Stimulated activated naive CD4-positive, alpha-beta T cell treated with Interleukin-2 at 50 U/mL for 16 hours (primary cell): ENCODE data around the gene GRK5.

ENCODE experiments used
- DNase-seq: peaks from one replicate; lab custom pipeline; 2025; lab: John Stamatoyannopoulos, UW

The GRK5 gene

GRCh38 chr10:119405520-119405807 lies 198.1 kb downstream of the GRK5 start:
- DNase-seq: no peak

- DNase-seq: no peak
Measured at GRCh38 chr10:119406137-119406536, 198.8 kb downstream of the GRK5 start.

GRCh38 chr10:119406601-119407253 lies 199.4 kb downstream of the GRK5 start:
- no peak for DNase-seq

DNA sequence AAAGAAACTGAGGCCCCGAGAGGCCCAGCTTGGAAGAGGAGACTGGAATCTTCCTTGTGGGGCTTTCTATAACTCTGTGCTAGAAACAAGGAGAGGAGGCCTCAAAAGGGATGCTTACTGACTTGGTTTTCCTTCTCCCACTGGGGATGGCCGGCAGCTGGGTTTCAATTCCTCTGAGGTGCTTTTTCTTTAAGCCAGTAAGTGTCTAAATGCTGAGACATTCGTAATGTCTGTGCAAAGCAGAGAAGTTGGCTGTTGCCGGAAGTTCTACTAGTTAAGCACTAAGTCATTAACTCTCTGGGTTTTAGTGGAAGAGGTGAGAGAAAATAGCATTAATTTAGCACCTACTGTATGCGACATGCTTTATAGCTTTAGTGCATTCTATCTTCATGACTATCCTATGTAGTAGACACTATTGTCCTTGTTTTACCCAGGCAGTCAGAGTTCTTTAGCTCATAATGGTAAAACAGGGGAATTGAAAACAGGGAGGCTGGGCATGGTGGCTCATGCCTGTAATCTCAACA lies 199.9 kb downstream of the GRK5 start:
- DNase-seq: no peak

DNA sequence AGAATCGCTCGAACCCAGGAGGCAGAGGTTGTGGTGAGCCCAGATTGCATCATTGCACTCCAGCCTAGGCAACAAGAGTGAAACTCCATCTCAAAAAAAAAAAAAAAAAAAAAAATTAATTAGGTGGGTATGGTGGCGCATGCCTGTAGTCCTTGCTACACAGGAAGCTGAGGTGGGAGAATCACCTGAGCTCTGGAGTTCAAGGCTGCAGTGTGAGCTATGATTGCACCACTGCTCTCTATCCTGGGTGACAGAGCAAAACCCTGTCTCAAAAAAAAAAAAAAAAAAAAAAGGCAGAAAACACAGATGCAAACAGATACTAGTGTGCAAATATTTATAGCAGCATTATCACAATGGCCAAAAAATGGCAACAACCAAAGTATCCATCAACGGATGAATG lies 200.7 kb downstream of the GRK5 start:
- no peak for DNase-seq

GRCh38 chr10:119408969-119409371 lies 201.6 kb downstream of the GRK5 start:
- no peak for DNase-seq

- DNase-seq: no peak
Measured at GRCh38 chr10:119409385-119409784, 202.0 kb downstream of the GRK5 start.

GRCh38 chr10:119409906-119410305 lies 202.5 kb downstream of the GRK5 start:
- DNase-seq: no peak

DNA sequence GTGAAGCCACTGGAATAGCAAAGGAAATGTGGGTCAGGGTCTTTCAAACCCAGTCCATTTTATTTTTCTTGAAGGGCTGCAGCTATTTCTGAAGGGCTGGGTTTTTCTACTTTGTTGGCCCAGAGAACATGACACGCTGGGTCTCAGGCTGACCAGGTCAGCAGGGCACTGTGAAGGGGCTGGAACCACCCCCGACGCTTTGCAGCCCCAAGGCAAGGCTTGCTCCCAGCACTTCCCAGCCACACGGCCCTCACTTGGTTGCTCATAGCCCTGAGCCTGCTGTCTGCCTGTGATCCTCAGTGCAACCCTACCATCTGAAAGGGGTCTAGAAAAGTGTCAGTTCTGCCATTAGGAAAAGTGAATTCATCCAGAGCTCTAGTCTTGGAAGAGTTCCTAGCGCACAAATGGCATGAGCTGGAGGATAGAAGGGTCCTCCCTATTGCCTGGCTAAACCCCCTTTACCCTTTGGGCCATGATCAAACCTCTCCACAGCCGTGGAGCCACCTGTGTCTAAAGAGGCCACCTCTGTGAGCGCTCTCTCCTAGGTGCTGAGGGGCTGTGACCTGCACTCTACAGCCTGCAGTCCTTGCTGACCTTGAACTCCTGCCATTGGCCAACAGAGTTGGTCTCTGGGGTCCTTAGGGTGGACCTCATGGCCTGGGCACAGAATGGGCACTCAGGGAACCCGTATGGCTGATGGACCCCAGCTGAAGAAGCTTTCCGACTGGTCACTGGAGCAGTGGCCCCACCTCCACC lies 203.2 kb downstream of the GRK5 start:
- no peak for DNase-seq

DNA sequence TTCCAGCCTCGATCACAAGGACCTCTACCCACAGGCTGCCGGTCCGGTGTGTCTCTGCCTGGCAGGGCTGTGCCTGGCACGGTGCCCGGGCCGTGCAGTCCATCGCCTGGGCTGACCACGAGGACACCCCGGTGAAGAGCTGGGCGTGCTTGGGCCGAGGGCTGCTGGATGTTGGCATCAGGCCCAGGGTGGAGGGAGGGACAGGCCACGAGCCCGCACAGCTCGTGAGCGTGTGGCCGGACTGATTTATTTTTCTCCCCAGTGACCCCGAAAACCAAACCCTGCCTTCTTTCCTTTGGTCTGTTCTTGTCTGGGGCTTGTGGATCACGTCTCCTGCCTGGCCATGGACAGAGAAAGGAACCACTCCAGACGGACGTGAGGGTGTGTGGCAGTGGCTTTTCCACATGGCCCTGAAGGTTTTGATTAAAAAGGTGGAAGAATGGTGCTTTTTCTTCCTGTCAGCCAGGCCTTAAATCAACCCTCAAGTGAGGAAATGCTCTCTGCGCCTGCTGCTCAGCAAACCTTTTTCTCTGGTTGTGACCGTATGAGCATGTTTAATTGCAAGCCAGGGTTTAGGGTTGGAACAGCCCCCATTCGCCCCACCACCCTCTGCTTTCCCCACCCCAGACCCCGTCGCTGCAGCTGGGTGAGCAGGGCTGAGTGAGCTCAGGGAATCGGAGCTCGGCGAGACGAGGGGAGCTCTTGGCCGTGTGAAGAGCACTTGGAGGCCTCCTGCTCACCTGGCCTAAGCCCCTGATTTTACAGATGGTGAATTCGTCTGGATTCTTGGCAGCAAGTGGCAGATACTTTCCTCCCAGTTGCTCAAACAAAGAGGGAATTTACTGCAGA lies 205.1 kb downstream of the GRK5 start:
- no peak for DNase-seq

DNA sequence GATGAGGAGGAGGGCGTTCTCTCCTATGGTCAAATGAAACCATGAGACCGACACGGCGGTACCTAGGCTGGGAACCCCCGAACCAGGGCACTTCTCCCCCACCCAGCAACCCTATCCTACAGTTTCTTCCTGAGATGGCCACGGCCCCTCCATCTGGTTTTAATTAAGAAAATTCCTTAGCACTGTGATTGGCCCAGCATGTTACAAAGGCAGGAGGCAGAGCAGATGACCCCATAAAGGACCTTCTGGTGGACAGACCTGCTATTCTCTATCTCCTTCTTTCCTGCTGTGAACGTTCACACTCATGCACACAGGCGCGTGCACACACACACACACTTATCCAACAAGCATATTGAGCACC lies 205.7 kb downstream of the GRK5 start:
- DNase-seq: no peak

GRCh38 chr10:119413471-119414080 lies 206.2 kb downstream of the GRK5 start:
- DNase-seq: no peak

DNA sequence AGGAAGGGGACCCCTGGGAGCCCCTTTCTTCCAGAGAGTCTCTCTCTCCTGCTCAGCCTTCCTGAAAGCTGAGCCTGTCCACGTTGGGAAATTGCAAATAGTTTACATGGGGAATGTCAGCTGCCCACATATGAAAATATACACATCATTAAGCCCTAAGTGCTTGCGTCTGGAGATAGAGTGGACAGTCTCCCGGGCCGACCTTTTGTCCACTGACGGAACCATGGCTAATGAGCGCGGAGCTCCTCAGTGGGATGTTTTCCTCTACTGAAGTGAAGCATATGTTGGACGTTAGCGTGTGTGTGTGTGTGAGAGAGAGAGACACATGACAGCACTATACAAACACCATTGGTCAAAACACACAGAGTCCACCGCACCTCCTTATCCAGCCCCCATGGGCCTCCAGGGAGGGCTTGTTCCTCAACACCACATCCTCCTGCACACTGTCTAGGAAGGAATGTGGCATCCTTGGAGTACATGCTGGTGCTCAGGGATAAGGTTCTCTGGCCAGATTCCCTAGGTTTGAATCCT lies 206.8 kb downstream of the GRK5 start:
- DNase-seq: no peak

DNA sequence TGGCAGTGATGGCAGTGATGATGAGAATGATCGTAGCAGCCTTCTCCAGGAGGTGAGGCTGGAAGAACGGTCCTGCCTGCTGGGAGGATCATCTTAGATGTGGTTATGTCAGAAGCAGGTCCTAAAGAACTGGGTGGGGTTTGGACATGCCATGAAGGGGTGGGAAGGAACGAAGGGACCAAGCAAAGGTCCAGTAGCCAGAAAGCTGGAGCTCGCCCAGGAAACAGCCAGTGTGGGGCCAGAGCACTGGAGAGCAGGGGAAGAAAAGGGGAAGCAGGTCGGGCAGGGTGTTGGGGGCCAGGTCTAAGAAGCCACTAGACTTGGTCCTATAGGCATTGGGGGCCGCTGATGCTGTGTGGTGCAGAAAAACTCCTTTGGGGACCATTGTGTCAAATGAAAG lies 207.8 kb downstream of the GRK5 start:
- no peak for DNase-seq

GRCh38 chr10:119415536-119416503 lies 208.4 kb downstream of the GRK5 start:
- DNase-seq: no peak

DNA sequence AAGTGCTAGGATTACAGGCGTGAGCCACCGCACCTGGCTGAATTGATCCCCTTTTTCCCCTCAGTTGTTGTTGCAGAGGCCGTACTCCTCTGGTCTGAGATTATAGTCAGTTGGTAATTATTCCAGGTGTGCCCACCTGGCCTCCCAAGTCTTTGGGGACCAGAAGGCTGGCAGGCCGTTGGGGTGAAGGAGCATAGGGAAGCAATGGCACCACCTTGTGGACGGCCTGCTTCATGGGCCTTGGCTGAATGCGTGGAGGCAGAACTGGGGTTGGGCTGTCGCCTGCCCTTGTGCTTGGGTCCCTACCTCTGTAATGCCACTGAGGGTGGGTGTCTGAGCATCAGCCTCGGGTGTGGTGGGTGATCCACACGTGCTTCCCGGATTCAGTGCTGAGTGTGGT lies 209.5 kb downstream of the GRK5 start:
- peak; percentile 60 for DNase-seq

DNA sequence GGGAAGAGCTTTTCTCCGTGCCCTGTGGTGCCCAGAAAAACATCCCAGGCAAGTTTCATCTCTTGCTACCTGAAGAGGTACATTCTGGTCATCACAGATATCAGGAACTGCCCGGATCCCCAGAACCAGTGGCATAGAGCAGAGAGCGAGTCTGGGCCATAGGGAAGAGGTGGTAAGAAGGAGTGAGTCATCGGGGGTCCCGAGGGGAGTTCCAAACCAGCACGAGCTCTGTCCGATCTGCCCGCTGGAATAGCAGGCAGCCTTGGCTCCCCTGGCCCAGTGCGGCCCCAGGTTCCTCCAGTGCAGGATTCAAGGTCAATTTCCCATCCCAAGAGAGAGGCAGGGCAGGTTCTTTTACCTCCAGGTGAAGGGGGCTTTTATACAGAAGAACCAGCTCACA lies 210.5 kb downstream of the GRK5 start:
- DNase-seq: no peak

DNA sequence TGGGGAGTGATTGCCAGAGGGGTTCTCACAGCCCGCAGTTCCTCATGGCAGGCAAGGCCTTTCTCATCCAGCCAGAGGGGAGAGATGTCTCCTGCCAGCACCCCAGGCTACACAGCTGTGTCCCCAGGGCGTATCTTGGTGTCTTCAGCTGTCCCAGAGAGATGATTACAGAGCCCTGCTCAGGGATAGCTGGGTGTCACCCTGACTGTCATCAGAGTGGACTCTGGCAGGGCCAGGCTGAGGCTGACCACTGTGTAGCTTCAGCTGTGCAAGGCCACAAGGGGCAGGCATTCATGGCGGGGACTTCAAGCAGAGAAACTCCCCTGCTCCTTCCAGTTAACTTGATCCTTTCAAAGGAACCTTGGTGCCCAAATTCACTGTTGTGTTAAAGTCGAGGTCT lies 211.0 kb downstream of the GRK5 start:
- DNase-seq: no peak

DNA sequence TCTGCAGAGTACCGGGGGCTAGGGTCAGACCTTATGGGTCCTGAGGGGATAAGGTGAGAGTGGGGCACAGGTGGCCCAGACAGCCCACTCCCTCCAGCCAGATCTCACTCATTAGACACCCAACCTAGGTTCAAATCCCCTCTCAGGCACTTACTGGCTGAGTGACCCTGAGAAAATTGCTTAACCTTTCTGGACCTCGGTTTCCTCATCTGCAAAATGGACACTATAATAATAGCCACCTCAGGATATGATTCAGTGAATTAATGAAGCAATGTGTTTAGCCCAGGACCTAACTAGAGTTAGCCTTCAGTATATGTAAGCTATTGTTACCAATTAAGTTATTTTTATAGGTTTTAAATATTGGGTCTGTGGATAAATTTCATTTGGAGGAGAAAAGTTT lies 212.6 kb downstream of the GRK5 start:
- DNase-seq: no peak

DNA sequence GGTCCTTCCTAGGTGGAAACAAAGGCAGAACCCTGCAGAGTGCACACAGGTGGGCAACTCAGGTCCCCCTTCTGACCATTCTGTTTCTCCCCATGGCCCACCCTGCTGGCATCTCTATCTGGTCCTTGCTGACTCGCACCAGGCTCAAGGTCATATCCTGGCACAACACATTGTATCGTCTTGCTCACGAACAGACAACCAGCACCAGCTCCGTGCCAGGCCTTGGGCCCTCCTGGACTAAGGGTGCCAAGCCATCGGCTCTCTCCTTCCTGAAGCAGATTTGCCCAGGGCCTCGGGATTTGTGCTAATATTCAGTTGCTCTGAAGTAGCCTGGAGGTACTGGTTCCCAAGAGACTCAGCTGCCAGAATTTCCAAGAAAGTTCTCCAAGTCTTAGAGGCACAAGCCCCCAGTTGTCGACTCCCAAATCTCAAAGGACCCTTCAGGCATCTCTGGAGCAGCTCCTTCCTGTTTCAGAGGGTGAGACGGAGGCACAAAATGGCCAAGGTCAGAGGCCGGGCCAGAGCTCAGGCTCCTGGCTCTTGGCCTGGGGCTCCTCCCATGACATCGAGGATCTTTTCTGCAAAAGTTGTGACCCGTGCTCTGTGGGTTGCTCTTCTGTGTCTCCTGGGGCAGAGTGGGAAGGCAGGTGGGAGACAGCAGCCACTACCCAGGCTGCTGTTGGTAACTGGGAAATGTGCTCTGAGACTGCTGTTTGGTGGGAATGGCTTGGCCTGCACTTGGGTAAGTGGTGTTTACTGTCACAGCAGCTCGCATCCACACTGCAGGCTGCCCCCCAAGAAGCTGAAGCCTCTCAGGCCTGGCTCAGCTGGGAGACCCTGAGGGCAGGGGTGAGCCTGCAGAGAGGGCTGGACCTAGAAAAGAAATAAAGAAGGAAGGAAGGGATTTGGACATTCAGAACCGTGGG lies 213.8 kb downstream of the GRK5 start:
- no peak for DNase-seq
